ENCODE measurements around the gene KMT5B. TPM values are rescaled to one million over a fixed set of nuclear protein-coding genes. Genes with fewer than 3 reads are reported as not detected.
A peak's percentile ranks its signal among the peaks of the same experiment; 100 is the strongest.

KMT5B gene
- total RNA-seq, 1 donor = 20.1 TPM

- TF ChIP-seq CTCF (IDR thresholded peaks at IDR 0.05; ENCODE audit: insufficient read depth, low read length) = no peak
- no peak overlapping the region for H3K4me3 ChIP-seq (ENCODE audit: low read depth, low read length)
- DNase-seq (ENCODE audit: low read depth) = no peak
Measured at GRCh38 chr11:68115285-68115684, 97.8 kb downstream of the KMT5B start.

GRCh38 chr11:68113986-68114385 is 99.1 kb downstream of the KMT5B start:
- no peak overlapping the region for H3K4me3 ChIP-seq (ENCODE audit: low read depth, low read length)
- peak; percentile 1 for TF ChIP-seq CTCF (IDR thresholded peaks at IDR 0.05; ENCODE audit: insufficient read depth, low read length)
- DNase-seq (ENCODE audit: low read depth) = peak; percentile 25

GRCh38 chr11:68107689-68108088 is 105.4 kb downstream of the KMT5B start:
- H3K4me3 ChIP-seq (ENCODE audit: low read depth, low read length) = no peak overlapping the region
- DNase-seq (ENCODE audit: low read depth) = no peak
- TF ChIP-seq CTCF (IDR thresholded peaks at IDR 0.05; ENCODE audit: insufficient read depth, low read length) = no peak

GRCh38 chr11:68106165-68106940 is 106.7 kb downstream of the KMT5B start:
- TF ChIP-seq CTCF (IDR thresholded peaks at IDR 0.05; ENCODE audit: insufficient read depth, low read length) = no peak
- DNase-seq (ENCODE audit: low read depth) = no peak
- no peak overlapping the region for H3K4me3 ChIP-seq (ENCODE audit: low read depth, low read length)

Other genes with a start within 250 kb of the KMT5B start
- 7.4 and 17.2 TPM in 2 replicates for gene UNC93B1, start 209.2 kb downstream of the KMT5B start, total RNA-seq (ENCODE audit: low replicate concordance)
- 12.5 and 20.8 TPM in 2 replicates for gene ALDH3B1, start 203.0 kb downstream of the KMT5B start, total RNA-seq (ENCODE audit: low replicate concordance)
- gene NDUFS8, start 182.6 kb downstream of the KMT5B start, total RNA-seq (ENCODE audit: low replicate concordance) = 56.8 and 66.1 TPM in 2 replicates
- gene TCIRG1, start 174.3 kb downstream of the KMT5B start, total RNA-seq (ENCODE audit: low replicate concordance) = 75.1 and 76.0 TPM in 2 replicates
- gene CHKA, start 91.9 kb downstream of the KMT5B start, total RNA-seq (ENCODE audit: low replicate concordance) = 5.2 and 8.3 TPM in 2 replicates
- gene C11orf24, start 58.7 kb upstream of the KMT5B start, total RNA-seq (ENCODE audit: low replicate concordance) = 11.7 and 42.1 TPM in 2 replicates
- gene LRP5, start 99.3 kb upstream of the KMT5B start, total RNA-seq (ENCODE audit: low replicate concordance) = 3.3 and 8.3 TPM in 2 replicates
- 98.2 and 119 TPM in 2 replicates for gene PPP6R3, start 247.5 kb upstream of the KMT5B start, total RNA-seq (ENCODE audit: low replicate concordance)

All from fibroblast of the aortic adventitia (primary cell).